BLaER1 treated with 17β-estradiol and CSF1 and Interleukin-3, amounts not matched to agents 10 nM and 100 nM (cell line): Measurements from ENCODE around the gene NEO1.

Source experiments
- H3K27ac ChIP-seq, 11 experiments: shearing (Covaris generic); formaldehyde crosslinking; 2 replicates each; pipeline ENCODE4 v1.8.1; 2022
- H3K27me3 ChIP-seq, 11 experiments: shearing (Covaris generic); formaldehyde crosslinking; 2 replicates each; pipeline ENCODE4 v1.8.1; 2022
- H3K36me3 ChIP-seq, 11 experiments: shearing (Covaris generic); formaldehyde crosslinking; 2 replicates each; pipeline ENCODE4 v1.8.1; 2022
- H3K4me1 ChIP-seq, 10 experiments: shearing (Covaris generic); formaldehyde crosslinking; 2 replicates each; pipeline ENCODE4 v1.8.1; 2022
- H3K4me2 ChIP-seq, 11 experiments: shearing (Covaris generic); formaldehyde crosslinking; 2 replicates each; pipeline ENCODE4 v1.8.1; 2022
- H3K4me3 ChIP-seq, 10 experiments: shearing (Covaris generic); formaldehyde crosslinking; 2 replicates each; pipeline ENCODE4 v1.8.1; 2022
- H3K9ac ChIP-seq, 11 experiments: shearing (Covaris generic); formaldehyde crosslinking; 2 replicates each; pipeline ENCODE4 v1.8.1; 2022
- H3K9me3 ChIP-seq, 11 experiments: shearing (Covaris generic); formaldehyde crosslinking; replicated peaks in 1 of 11; 2 replicates each; pipeline ENCODE4 v1.8.1; 2022
- H4K20me1 ChIP-seq, 11 experiments: shearing (Covaris generic); formaldehyde crosslinking; 2 replicates each; pipeline ENCODE4 v1.8.1; 2022
- Cebpa-rat ChIP-seq, 11 experiments: shearing (Covaris generic); IDR thresholded peaks; 2 replicates each; pipeline ENCODE4 v1.8.1; 2022

NEO1 gene

GRCh38 chr15:73054417-73054953 lies 2.2 kb downstream of the NEO1 start:
- Histone ChIP-seq H3K4me1 (peaks cover 7 to 25% (median 13%) of the 10 kb centered on the region in 10 experiments; a peak in 19 of 20 replicates), H3K27ac (no peak overlapping the region), H3K9ac (no peak overlapping the region), H3K27me3 (peaks cover 11 to 23% (median 20%) of the 10 kb centered on the region in 11 experiments; a peak in 20 of 22 replicates), H3K9me3 (no peaks in the 10 kb centered on the region), H3K4me3 (no peak overlapping the region), H3K4me2 (peak overlapping the region in 2 of 11 experiments; percentile 86 to 89; a peak in 2 of 22 replicates), H4K20me1 (peaks cover 0 to 7% (median 0%) of the 10 kb centered on the region in 11 experiments; a peak in 2 of 22 replicates), H3K36me3 (no peaks in the 10 kb centered on the region)
- TF ChIP-seq Cebpa-rat (IDR thresholded peaks at IDR 0.05): no peak

- H3K9me3 ChIP-seq: no peaks in the 10 kb centered on the region
Observed at GRCh38 chr15:73056460-73056859, 4.2 kb downstream of the NEO1 start.

GRCh38 chr15:73058437-73058836 lies 6.2 kb downstream of the NEO1 start:
- Histone ChIP-seq H3K27ac (no peak overlapping the region), H3K4me2 (no peak overlapping the region), H3K9me3 (no peaks in the 10 kb centered on the region), H3K27me3 (no peaks in the 10 kb centered on the region), H3K9ac (no peak overlapping the region), H3K4me1 (peaks cover 5 to 12% (median 7%) of the 10 kb centered on the region in 10 experiments; a peak in 19 of 20 replicates), H4K20me1 (peaks cover 0 to 7% (median 0%) of the 10 kb centered on the region in 11 experiments; a peak in 3 of 22 replicates), H3K36me3 (no peaks in the 10 kb centered on the region), H3K4me3 (no peak overlapping the region)
- no peak for TF ChIP-seq Cebpa-rat (IDR thresholded peaks at IDR 0.05)

More at GRCh38 chr15:73056460-73056859, 4.2 kb downstream of the NEO1 start:
- Histone ChIP-seq H3K9ac (no peak overlapping the region), H3K4me1 (peaks cover 7 to 16% (median 9%) of the 10 kb centered on the region in 10 experiments; a peak in 19 of 20 replicates), H4K20me1 (peaks cover 0 to 7% (median 0%) of the 10 kb centered on the region in 11 experiments; a peak in 2 of 22 replicates), H3K4me2 (no peak overlapping the region), H3K36me3 (no peaks in the 10 kb centered on the region), H3K27ac (no peak overlapping the region), H3K27me3 (peaks cover under 1 to 3% (median 2%) of the 10 kb centered on the region in 11 experiments; a peak in 17 of 22 replicates), H3K4me3 (no peak overlapping the region)
- TF ChIP-seq Cebpa-rat (IDR thresholded peaks at IDR 0.05): no peak

DNA sequence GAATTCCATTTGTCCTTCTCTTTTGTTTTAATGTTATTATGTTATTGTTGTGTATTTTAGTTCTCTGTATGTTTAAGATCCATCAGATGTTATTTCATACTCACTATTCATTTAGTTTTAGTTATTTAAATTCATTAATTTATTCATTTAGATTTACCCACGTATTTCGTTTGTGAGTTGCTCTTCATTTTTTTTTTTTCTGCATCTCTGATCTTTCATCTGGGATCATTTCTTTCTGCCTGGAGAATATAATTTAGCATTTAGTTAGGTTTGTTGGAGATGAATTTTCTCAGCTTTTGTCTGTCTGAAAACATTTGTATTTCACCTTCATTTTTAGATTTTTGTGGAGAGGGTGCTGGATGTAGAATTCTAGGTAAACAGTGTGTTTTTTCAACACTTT lies 12.9 kb downstream of the NEO1 start:
- no peak overlapping the region for H3K27ac ChIP-seq
- H3K4me1 ChIP-seq: no peaks in the 10 kb centered on the region
- no peak for TF ChIP-seq Cebpa-rat (IDR thresholded peaks at IDR 0.05)
- H3K9me3 ChIP-seq: no peaks in the 10 kb centered on the region
- H3K36me3 ChIP-seq: no peaks in the 10 kb centered on the region
- no peak overlapping the region for H3K9ac ChIP-seq
- no peak overlapping the region for H3K4me3 ChIP-seq
- no peaks in the 10 kb centered on the region for H3K27me3 ChIP-seq
- peaks cover 0 to 6% (median 0%) of the 10 kb centered on the region in 11 experiments; a peak in 2 of 22 replicates for H4K20me1 ChIP-seq
- no peak overlapping the region for H3K4me2 ChIP-seq

DNA sequence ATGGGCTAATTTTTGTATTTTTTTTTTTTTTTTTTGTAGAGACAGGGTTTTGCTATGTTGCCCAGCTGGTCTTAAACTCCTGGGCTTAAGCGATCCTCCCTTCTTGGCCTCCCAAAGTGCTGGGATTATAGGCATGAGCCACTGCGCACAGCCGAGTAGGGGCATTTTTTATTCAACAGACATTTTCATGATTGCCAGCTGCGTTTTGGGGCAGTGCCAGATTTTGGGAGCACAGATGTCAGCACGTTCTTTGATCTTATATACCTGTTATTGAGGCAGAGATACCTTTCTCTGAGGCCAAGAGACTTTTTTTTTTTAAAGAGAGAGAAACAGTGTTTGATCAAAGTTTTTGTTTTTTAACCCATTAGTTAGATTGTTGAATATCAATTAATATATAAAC lies 16.8 kb downstream of the NEO1 start:
- Histone ChIP-seq H3K9me3 (no peaks in the 10 kb centered on the region), H4K20me1 (peaks cover 0 to 6% (median 0%) of the 10 kb centered on the region in 11 experiments; a peak in 1 of 22 replicates), H3K4me3 (no peak overlapping the region), H3K9ac (no peak overlapping the region), H3K4me2 (no peak overlapping the region), H3K27ac (no peak overlapping the region), H3K36me3 (no peaks in the 10 kb centered on the region), H3K4me1 (no peaks in the 10 kb centered on the region), H3K27me3 (no peaks in the 10 kb centered on the region)
- no peak for TF ChIP-seq Cebpa-rat (IDR thresholded peaks at IDR 0.05)

GRCh38 chr15:73072894-73073293 lies 20.6 kb downstream of the NEO1 start:
- Histone ChIP-seq H3K4me3 (no peak overlapping the region), H3K4me1 (peaks cover 0 to 19% (median 11%) of the 10 kb centered on the region in 10 experiments; a peak in 11 of 20 replicates), H4K20me1 (peaks cover 0 to 6% (median 0%) of the 10 kb centered on the region in 11 experiments; a peak in 1 of 22 replicates), H3K36me3 (no peaks in the 10 kb centered on the region), H3K27ac (no peak overlapping the region), H3K27me3 (no peaks in the 10 kb centered on the region), H3K9ac (no peak overlapping the region), H3K9me3 (no peaks in the 10 kb centered on the region), H3K4me2 (no peak overlapping the region)
- no peak for TF ChIP-seq Cebpa-rat (IDR thresholded peaks at IDR 0.05)

DNA sequence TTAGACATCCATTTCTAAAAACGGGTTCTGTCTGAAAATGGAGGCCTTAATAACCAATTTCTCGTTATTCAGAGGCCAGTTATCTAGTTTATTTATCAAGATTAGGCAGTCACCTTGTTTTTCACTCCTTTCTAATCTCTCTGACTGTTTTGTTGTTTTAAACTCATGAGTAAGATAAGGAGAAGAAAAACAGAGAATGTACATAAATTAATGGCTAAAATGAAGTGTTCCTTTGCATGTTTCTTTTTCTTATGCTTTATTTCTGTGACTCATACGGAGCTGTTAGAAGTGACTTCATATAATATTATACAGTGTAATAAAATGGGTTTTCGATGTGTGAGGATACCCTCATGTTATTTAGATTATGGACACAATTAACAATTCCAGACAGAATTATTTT lies 22.0 kb downstream of the NEO1 start:
- no peak overlapping the region for H3K4me3 ChIP-seq
- H3K36me3 ChIP-seq: no peaks in the 10 kb centered on the region
- peaks cover 4 to 33% (median 23%) of the 10 kb centered on the region in 10 experiments for H3K4me1 ChIP-seq
- no peak for TF ChIP-seq Cebpa-rat (IDR thresholded peaks at IDR 0.05)
- H4K20me1 ChIP-seq: peaks cover 0 to 6% (median 0%) of the 10 kb centered on the region in 11 experiments; a peak in 1 of 22 replicates
- H3K27ac ChIP-seq: no peak overlapping the region
- H3K27me3 ChIP-seq: no peaks in the 10 kb centered on the region
- no peak overlapping the region for H3K9ac ChIP-seq
- no peaks in the 10 kb centered on the region for H3K9me3 ChIP-seq
- H3K4me2 ChIP-seq: no peak overlapping the region

DNA sequence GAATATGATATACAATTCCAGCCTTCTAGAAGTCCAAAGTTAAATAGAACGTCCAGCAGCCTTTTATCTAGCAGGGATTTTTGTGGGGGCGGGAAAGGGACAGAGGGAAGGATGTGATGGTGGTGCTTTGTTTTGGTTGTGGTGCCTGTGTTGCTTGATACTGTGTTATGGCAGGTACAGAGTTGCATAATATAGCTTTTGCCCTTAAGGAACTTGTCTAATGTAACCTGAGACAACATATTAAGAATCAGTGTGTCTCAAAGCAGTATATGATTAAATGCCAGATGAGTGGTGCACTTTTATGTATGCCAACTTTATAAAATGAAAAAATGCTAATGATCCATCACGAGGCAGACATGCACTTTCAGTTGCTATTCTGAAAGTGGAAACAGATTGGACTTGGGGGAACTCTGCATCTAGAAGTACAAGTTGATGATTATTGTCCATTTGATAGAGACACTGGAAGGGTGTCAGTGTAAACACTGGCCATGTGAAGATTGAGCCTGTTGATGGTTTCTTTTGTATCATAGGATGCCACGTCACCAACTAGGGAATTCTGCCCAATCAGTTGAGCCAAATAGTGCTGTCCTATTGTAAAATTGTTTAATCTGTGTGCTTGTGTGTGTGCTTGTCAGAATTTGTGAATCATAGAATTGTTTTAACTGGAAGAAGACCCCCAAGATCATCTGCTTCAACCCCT lies 23.0 kb downstream of the NEO1 start:
- Histone ChIP-seq H3K4me3 (no peak overlapping the region), H3K27me3 (no peaks in the 10 kb centered on the region), H3K27ac (no peak overlapping the region), H3K4me2 (peak overlapping the region in 7 of 11 experiments; percentile 19 to 55 (median 42); a peak in 12 of 22 replicates), H3K9ac (no peak overlapping the region), H3K36me3 (no peaks in the 10 kb centered on the region), H4K20me1 (peaks cover 0 to 6% (median 0%) of the 10 kb centered on the region in 11 experiments; a peak in 1 of 22 replicates), H3K4me1 (peaks cover 14 to 43% (median 33%) of the 10 kb centered on the region in 10 experiments), H3K9me3 (no peaks in the 10 kb centered on the region)
- no peak for TF ChIP-seq Cebpa-rat (IDR thresholded peaks at IDR 0.05)

DNA sequence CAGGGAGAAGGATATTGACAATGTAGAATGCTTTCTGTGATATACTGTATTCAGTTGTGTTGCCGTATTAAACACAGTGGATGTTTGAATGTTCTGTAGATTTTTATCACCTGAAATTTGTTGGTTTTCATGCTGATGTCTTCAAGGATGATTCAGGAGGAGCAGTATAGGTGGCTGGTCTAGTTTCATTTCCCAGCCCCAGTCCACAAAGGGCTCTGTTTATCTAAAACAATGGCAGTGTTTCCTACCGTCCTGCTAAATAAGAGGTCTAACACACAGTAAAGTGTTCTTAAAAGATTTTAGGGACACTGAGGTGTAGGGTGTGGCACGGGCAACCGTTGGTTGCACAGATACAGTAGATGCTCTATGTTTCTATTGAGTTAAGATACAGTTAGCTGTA lies 26.0 kb downstream of the NEO1 start:
- no peaks in the 10 kb centered on the region for H3K36me3 ChIP-seq
- peaks cover 0 to 11% (median 0%) of the 10 kb centered on the region in 11 experiments; a peak in 1 of 22 replicates for H4K20me1 ChIP-seq
- no peak overlapping the region for H3K4me3 ChIP-seq
- H3K4me2 ChIP-seq: peak overlapping the region in 10 of 11 experiments; percentile 25 to 77 (median 59); a peak in 15 of 22 replicates
- H3K4me1 ChIP-seq: peaks cover 17 to 72% (median 40%) of the 10 kb centered on the region in 10 experiments
- no peaks in the 10 kb centered on the region for H3K9me3 ChIP-seq
- no peaks in the 10 kb centered on the region for H3K27me3 ChIP-seq
- no peak for TF ChIP-seq Cebpa-rat (IDR thresholded peaks at IDR 0.05)
- H3K27ac ChIP-seq: 0 out of 22 replicates have a peak overlapping the region, but pooled peaks of 1 of the 11 experiments have one; percentile 20
- H3K9ac ChIP-seq: no peak overlapping the region
